ENCODE data around the gene PARD3B. TPM values are rescaled to one million over a fixed set of nuclear protein-coding genes. Genes with fewer than 3 reads are reported as not detected.

Gene PARD3B
- total and polyA plus RNA-seq, 2 of the 8 experiments (the other 6 are each of a cell fraction or from before 2014, with no cell fraction given), result 1.2 to 5.7 TPM

- Histone ChIP-seq H2BK20ac (ENCODE audit: low read length) (no peak overlapping the region), H3K36me3 (ENCODE audit: control insufficient read depth in 2 of 4, insufficient read depth in 4 of 4, low read length in 3 of 4) (no peaks in the 10 kb centered on the region), H2AFZ (ENCODE audit: low read length) (no peak overlapping the region), H3K56ac (replicated peaks; ENCODE audit: insufficient read length, low read depth, low read length) (no peak overlapping the region), H4K91ac (replicated peaks; ENCODE audit: insufficient read length, low read length) (no peak overlapping the region), H2BK5ac (ENCODE audit: low read depth, low read length) (no peak overlapping the region), H2BK12ac (ENCODE audit: low read depth, low read length) (no peak overlapping the region), H3K9ac (replicated peaks in 1 of 4; ENCODE audit: extremely low read depth in 1 of 4, low read depth in 3 of 4, low read length in 3 of 4) (no peak overlapping the region), H2AK5ac (ENCODE audit: low read depth, low read length) (no peak overlapping the region), H3K4ac (replicated peaks; ENCODE audit: insufficient read length, low read depth, low read length) (no peak overlapping the region), H3K27ac (ENCODE audit: low read depth, low read length) (no peak overlapping the region), H3K18ac (ENCODE audit: extremely low read depth, low read length) (peak overlapping the region; percentile 10; the same call in 1 of the 2 replicates), H3K4me1 (replicated peaks in 1 of 4; ENCODE audit: control insufficient read depth in 3 of 4, insufficient read depth in 4 of 4, low read length in 3 of 4) (no peaks in the 10 kb centered on the region), H3K79me1 (ENCODE audit: low read depth, low read length) (no peaks in the 10 kb centered on the region), H3K27me3 (replicated peaks in 1 of 4; ENCODE audit: control insufficient read depth in 3 of 4, extremely low read depth in 1 of 4, insufficient read depth in 3 of 4, low read length in 3 of 4) (no peaks in the 10 kb centered on the region), H3K9me3 (ENCODE audit: insufficient read depth in 2 of 2, low read depth in 1 of 2, low read length in 1 of 2) (no peaks in the 10 kb centered on the region), H2BK120ac (replicated peaks; ENCODE audit: low read depth, low read length) (no peak overlapping the region), H4K8ac (ENCODE audit: extremely low read depth, insufficient read depth, low read length) (no peak overlapping the region), H3K79me2 (ENCODE audit: control insufficient read depth in 1 of 2, insufficient read depth in 2 of 2, low read length in 2 of 2) (no peaks in the 10 kb centered on the region), H3K4me3 (ENCODE audit: extremely low read depth in 1 of 4, insufficient read depth in 2 of 4, low read depth in 3 of 4, low read length in 4 of 4) (no peak overlapping the region), H3K23ac (ENCODE audit: insufficient read length) (no peak overlapping the region), H3K14ac (ENCODE audit: insufficient read length) (no peak overlapping the region), H2BK15ac (ENCODE audit: low read length) (no peak overlapping the region), H3K4me2 (ENCODE audit: insufficient read depth in 1 of 2, low read depth in 2 of 2, low read length in 2 of 2) (no peak overlapping the region), H3K23me2 (ENCODE audit: low read depth, low read length) (no peaks in the 10 kb centered on the region), H4K5ac (ENCODE audit: insufficient read length, low read depth, low read length) (no peak overlapping the region), H4K20me1 (replicated peaks in 1 of 2; ENCODE audit: control insufficient read depth in 1 of 2, insufficient read depth in 2 of 2, low read length in 2 of 2) (no peaks in the 10 kb centered on the region)
- 93% methylated on average over 2 of the region's 2 CpGs; no CpG with 5 or more reads in 1 of the 2 experiments for WGBS, 2 experiments (ENCODE audit: extremely low coverage in 1 of 2, insufficient coverage in 1 of 2, insufficient read length in 1 of 2, insufficient replicate concordance in 2 of 2, low coverage in 1 of 2, low lambda C conversion rate in 2 of 2, missing lambda C conversion rate in 1 of 2)
- TF ChIP-seq EGR1 (IDR thresholded peaks at IDR 0.05; ENCODE audit: borderline replicate concordance, low read depth, low read length), result no peak
- POLR2A ChIA-PET (ENCODE audit: partially characterized antibody), result no interaction called here
- FAIRE-seq, result no peak
- DNase-seq (ENCODE audit: low read depth in 1 of 2, low spot score in 2 of 2), result no peak
- CTCF ChIA-PET (ENCODE audit: partially characterized antibody), result no interaction called here
These were observed 465.8 kb downstream of the PARD3B start for GRCh38 chr2:205011031-205011430.

Measured in H1 (cell line).